Glutamatergic neuron (in vitro differentiated cells): ENCODE measurements around the gene TPK1. TPM values are rescaled to one million over a fixed set of nuclear protein-coding genes. Genes with fewer than 3 reads are reported as not detected.
"Not testable (repeated sequence)": the region's sequence is repeated elsewhere in the genome, so short reads cannot be mapped to it uniquely, and the experiment has no call there.

Experiments used
- DNase-seq: peaks from one replicate; pipeline ENCODE4 v3.0.0; 2022
- H3K27ac Mint-ChIP-seq: one replicate; pipeline ENCODE4 v1.8.0; 2020; ENCODE audit warnings: mild to moderate bottlenecking, mixed read lengths, inconsistent platforms; ENCODE audit not compliant: unreplicated experiment
- H3K27me3 Mint-ChIP-seq: one replicate; pipeline ENCODE4 v1.8.0; 2020; ENCODE audit warnings: mild to moderate bottlenecking, moderate library complexity, mixed read lengths, inconsistent platforms; ENCODE audit not compliant: unreplicated experiment
- H3K36me3 Mint-ChIP-seq: one replicate; pipeline ENCODE4 v1.8.0; 2020; ENCODE audit warnings: mild to moderate bottlenecking, mixed read lengths, inconsistent platforms; ENCODE audit not compliant: unreplicated experiment
- H3K4me1 Mint-ChIP-seq: one replicate; pipeline ENCODE4 v1.8.0; 2020; ENCODE audit warnings: mild to moderate bottlenecking, low read depth, mixed read lengths, inconsistent platforms; ENCODE audit not compliant: unreplicated experiment
- H3K4me3 Mint-ChIP-seq: one replicate; pipeline ENCODE4 v1.8.0; 2020; ENCODE audit warnings: mild to moderate bottlenecking, mixed read lengths, inconsistent platforms; ENCODE audit not compliant: unreplicated experiment
- H3K9me3 Mint-ChIP-seq: one replicate; pipeline ENCODE4 v1.8.0; 2020; ENCODE audit warnings: mild to moderate bottlenecking, moderate library complexity, mixed read lengths, inconsistent platforms; ENCODE audit not compliant: unreplicated experiment
- total RNA-seq: library from RNA; stranded (reverse); fragmentation: NEBNext Ultra II Directional; extraction: Animal tissue kit (Norgen Biotek cat#: 25700); gene quantifications from one replicate; pipeline ENCODE4 v1.2.1, GENCODE V29; 2021; ENCODE audit not compliant: unreplicated experiment
- TF ChIP-seq, protein P1 (sequence below): fragments of 200-600 bp; sonication (generic); IDR thresholded peaks from one replicate; pipeline ENCODE4 v1.5.0; 2021; ENCODE audit not compliant: partially characterized antibody, unreplicated experiment

The TPK1 gene
- total RNA-seq, 1 donor from 2014 or later = 2.6 TPM

- Mint-ChIP-seq H3K27me3 (peaks cover 2% of the 10 kb centered on the region), H3K36me3 (no peaks in the 10 kb centered on the region), H3K9me3 (no peaks in the 10 kb centered on the region), H3K4me3 (no peak overlapping the region), H3K4me1 (no peaks in the 10 kb centered on the region), H3K27ac (no peak overlapping the region)
- DNase-seq = no peak
- TF ChIP-seq, protein P1, sequence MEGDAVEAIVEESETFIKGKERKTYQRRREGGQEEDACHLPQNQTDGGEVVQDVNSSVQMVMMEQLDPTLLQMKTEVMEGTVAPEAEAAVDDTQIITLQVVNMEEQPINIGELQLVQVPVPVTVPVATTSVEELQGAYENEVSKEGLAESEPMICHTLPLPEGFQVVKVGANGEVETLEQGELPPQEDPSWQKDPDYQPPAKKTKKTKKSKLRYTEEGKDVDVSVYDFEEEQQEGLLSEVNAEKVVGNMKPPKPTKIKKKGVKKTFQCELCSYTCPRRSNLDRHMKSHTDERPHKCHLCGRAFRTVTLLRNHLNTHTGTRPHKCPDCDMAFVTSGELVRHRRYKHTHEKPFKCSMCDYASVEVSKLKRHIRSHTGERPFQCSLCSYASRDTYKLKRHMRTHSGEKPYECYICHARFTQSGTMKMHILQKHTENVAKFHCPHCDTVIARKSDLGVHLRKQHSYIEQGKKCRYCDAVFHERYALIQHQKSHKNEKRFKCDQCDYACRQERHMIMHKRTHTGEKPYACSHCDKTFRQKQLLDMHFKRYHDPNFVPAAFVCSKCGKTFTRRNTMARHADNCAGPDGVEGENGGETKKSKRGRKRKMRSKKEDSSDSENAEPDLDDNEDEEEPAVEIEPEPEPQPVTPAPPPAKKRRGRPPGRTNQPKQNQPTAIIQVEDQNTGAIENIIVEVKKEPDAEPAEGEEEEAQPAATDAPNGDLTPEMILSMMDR = no peak
Measured at GRCh38 chr7:144575456-144575855, 260.4 kb downstream of the TPK1 start.

DNA sequence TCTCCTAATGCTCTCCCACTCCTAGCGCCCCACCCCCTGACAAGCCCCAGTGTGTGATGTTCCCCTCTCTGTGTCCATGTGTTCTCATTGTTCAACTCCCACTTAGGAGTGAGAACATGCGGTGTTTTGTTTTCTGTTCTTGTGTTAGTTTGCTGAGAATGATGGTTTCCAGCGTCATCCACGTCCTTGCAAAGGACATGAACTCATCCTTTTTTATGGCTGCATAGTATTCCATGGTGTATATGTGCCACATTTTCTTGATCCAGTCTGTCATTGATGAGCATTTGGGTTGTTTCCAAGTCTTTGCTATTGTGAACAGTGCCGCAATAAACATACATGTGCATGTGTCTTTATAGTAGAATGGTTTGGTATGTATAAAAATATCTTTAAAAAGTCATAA is 261.1 kb downstream of the TPK1 start:
- not testable (repeated sequence) for DNase-seq, H3K27ac Mint-ChIP-seq, H3K36me3 Mint-ChIP-seq, H3K4me1 Mint-ChIP-seq, H3K4me3 Mint-ChIP-seq, H3K9me3 Mint-ChIP-seq, H3K27me3 Mint-ChIP-seq

DNA sequence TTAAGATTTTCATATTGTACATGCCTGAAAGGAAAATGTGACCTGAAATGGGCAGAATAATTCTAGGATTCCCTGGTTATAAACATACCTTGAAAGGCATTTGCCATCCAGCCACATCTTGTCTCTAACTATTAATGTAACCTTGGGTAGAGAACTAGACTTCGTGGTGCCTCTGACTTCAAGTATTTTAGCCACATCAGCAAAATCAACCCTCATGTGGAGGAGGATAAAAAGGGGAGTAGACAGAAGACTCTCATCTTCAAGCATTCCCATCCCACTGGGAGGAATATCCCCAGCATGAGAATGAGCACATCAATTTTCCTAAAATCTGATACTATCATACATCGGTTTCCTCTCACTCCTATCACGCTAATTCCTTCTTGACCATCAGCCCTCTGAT is 267.6 kb downstream of the TPK1 start:
- H3K27me3 Mint-ChIP-seq = no peaks in the 10 kb centered on the region
- H3K4me1 Mint-ChIP-seq = no peaks in the 10 kb centered on the region
- TF ChIP-seq, protein P1 = no peak
- H3K9me3 Mint-ChIP-seq = no peaks in the 10 kb centered on the region
- H3K27ac Mint-ChIP-seq = no peak overlapping the region
- H3K36me3 Mint-ChIP-seq = no peaks in the 10 kb centered on the region
- no peak overlapping the region for H3K4me3 Mint-ChIP-seq
- DNase-seq = no peak

DNA sequence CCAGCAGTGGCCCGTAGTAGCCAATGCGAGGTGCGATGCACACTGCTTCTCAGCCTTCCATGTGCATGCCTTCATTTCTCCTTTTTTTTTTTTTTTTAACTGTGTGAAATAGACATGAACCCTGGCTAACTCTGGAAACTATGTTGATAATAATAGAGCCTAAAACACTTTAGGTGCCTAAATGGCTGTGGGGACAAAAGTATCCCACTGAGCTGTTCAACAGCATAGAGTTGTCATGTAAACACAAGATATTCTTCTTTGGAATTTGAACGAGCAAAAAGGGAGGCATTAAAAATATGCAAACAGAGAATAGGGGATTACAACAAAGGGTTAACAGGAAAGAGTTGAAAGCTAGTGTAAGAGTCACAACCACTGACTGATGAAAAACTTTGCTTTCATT is 270.3 kb downstream of the TPK1 start:
- H3K27me3 Mint-ChIP-seq = no peaks in the 10 kb centered on the region
- H3K4me1 Mint-ChIP-seq = no peaks in the 10 kb centered on the region
- no peaks in the 10 kb centered on the region for H3K36me3 Mint-ChIP-seq
- TF ChIP-seq, protein P1 = no peak
- H3K9me3 Mint-ChIP-seq = no peaks in the 10 kb centered on the region
- no peak for DNase-seq
- no peak overlapping the region for H3K27ac Mint-ChIP-seq
- H3K4me3 Mint-ChIP-seq = no peak overlapping the region

- no peak for DNase-seq
Measured at GRCh38 chr7:144549861-144550260, 286.0 kb downstream of the TPK1 start.

More at GRCh38 chr7:144549861-144550260, 286.0 kb downstream of the TPK1 start:
- Mint-ChIP-seq H3K9me3 (no peaks in the 10 kb centered on the region), H3K4me1 (no peaks in the 10 kb centered on the region), H3K27me3 (no peaks in the 10 kb centered on the region), H3K27ac (no peak overlapping the region), H3K4me3 (no peak overlapping the region), H3K36me3 (no peaks in the 10 kb centered on the region)
- TF ChIP-seq, protein P1 = no peak
